Aorta (tissue), 5 donors: Measurements from ENCODE around the gene KLK8. TPM values are rescaled to one million over a fixed set of nuclear protein-coding genes. Genes with fewer than 3 reads are reported as not detected.

Experiments used
- ATAC-seq: fragments of 200-7000 bp; cut with Tn5 transposase; one replicate; pipeline ENCODE4 v1.9.1; 2022; ENCODE audit warnings: moderate library complexity; ENCODE audit not compliant: low FRiP score
- DNase-seq, 2 donors: peaks; one replicate each; pipeline ENCODE4 v3.0.0-alpha.2; 2020
- H3K27ac ChIP-seq, 2 donors: one replicate each; pipeline ENCODE4 v1.5.1; 2013; ENCODE audit warnings: low read length in 2 of 2, mild to moderate bottlenecking in 2 of 2, moderate library complexity in 2 of 2, control low read depth in 1 of 2, inconsistent platforms in 1 of 2, low read depth in 1 of 2
- H3K27me3 ChIP-seq, 2 donors: one replicate each; pipeline ENCODE4 v1.6.1; 2013; ENCODE audit warnings: control low read depth in 1 of 2, low read length in 1 of 2, mild to moderate bottlenecking in 1 of 2, moderate library complexity in 1 of 2; ENCODE audit not compliant: insufficient read depth in 2 of 2, control insufficient read depth in 1 of 2
- H3K36me3 ChIP-seq, 2 donors: one replicate each; pipeline ENCODE4 v1.6.1; 2013; ENCODE audit warnings: control low read depth in 1 of 2, low read length in 1 of 2, mild to moderate bottlenecking in 1 of 2; ENCODE audit not compliant: insufficient read depth in 2 of 2, control insufficient read depth in 1 of 2
- H3K4me1 ChIP-seq, 2 donors: one replicate each; pipeline ENCODE4 v1.6.1; 2013; ENCODE audit warnings: low read length in 2 of 2, control low read depth in 1 of 2, mild to moderate bottlenecking in 1 of 2, moderate library complexity in 1 of 2; ENCODE audit not compliant: insufficient read depth in 2 of 2, control insufficient read depth in 1 of 2
- H3K4me3 ChIP-seq, 2 donors: one replicate each; pipeline ENCODE4 v1.5.1; 2013; ENCODE audit warnings: low read length in 2 of 2, control low read depth in 1 of 2, mild to moderate bottlenecking in 1 of 2
- H3K9me3 ChIP-seq: one replicate; pipeline ENCODE4 v1.6.1; 2013; ENCODE audit warnings: mild to moderate bottlenecking, low read length; ENCODE audit not compliant: control insufficient read depth
- WGBS, 2 donors: extraction: QIAGEN DNeasy Blood & Tissue Kit; methylation state at CpG; one replicate each; pipeline ENCODE4 v1.1.7; 2013; 5-methylcytosine and 5-hydroxymethylcytosine counted together
- intact Hi-C, 2 donors: fragments of 100-400 bp; cut with DNase I; formaldehyde crosslinking; loops; one replicate each; pipeline versions ENCODE4 v1.14.2 to v1.15.0; 2022
- polyA plus RNA-seq, 2 donors: library from polyadenylated mRNA; stranded (reverse); fragments of 200-250 nt; gene quantifications; one replicate each; pipeline ENCODE4 v1.2.3, GENCODE V29; 2013
- total RNA-seq, 2 donors: library from RNA; stranded (reverse); fragmentation: NEBNext Ultra II Directional; extraction: Animal tissue kit (Norgen Biotek cat#: 25700); gene quantifications; one replicate each; pipeline ENCODE4 v1.2.1, GENCODE V29; 2021
- donor health status: healthy with polysubstance abuse.
- donor health status: Bipolar disorder and iron deficiency.
- donor health status: DM: no; HTN: no; CAD: no.
- donor health status: DM: no; HTN: no; CAD: no.
- donor health status: DM: yes; HTN: yes; CAD: no.

Gene KLK8
- total and polyA plus RNA-seq, 4 donors: not detected

DNA sequence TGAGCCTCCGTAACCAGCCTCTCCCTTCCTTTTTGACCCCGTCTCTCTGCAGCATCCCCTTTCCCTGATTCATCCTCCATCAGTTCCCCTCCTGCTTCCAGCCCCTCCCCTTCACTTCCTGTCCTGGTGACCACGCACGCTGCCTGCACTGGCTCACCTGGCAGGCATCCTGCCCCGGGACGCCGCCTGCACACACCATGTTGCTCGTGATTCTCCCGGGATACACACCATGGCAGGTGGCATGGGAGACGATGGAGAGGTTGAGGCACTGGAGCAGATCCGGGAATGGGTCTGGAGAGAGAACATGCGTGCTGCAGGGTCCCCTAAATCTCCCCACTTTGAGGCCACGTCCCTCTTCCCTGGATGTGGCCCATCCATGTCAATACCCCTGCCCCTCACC, 29.2 kb upstream of the KLK8 start:
- 80 to 82% methylated on average over 13 of the region's 13 CpGs for WGBS, 2 donors
- H3K27me3 ChIP-seq: peaks cover 0 to 3% of the 10 kb centered on the region in 2 donors
- no peaks in the 10 kb centered on the region for H3K36me3 ChIP-seq
- H3K4me3 ChIP-seq: no peak overlapping the region
- DNase-seq: peak in 1 of 2 donors; percentile 40
- H3K4me1 ChIP-seq: no peaks in the 10 kb centered on the region
- intact Hi-C loops: no loop called here
- no peaks in the 10 kb centered on the region for H3K9me3 ChIP-seq
- H3K27ac ChIP-seq: no peak overlapping the region
- ATAC-seq: no peak

DNA sequence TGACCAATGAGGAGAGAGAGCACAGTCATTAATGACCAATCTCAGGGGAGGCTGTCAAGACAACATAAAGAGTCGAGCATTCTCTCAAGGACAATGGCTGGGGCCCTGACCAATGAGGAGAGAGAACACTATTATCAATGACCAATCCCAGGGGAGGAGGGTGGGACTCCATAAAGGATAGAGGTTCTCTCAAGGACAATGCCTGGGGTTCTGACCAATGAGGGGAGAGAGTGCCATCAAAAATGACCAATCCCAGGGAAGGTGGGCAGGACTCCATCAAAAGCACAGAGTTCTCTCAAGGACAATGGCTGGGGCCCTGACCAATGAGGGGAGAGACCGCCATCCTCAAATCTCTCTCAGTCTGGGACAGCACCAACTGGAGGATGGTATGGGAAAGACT, 28.3 kb upstream of the KLK8 start:
- peaks cover 0 to 3% of the 10 kb centered on the region in 2 donors for H3K27me3 ChIP-seq
- H3K4me1 ChIP-seq: no peaks in the 10 kb centered on the region
- no peak overlapping the region for H3K4me3 ChIP-seq
- peak in 1 of 2 donors; percentile 9 for DNase-seq
- no peak for ATAC-seq
- no peaks in the 10 kb centered on the region for H3K9me3 ChIP-seq
- WGBS, 2 donors: 67 to 78% methylated on average over 2 of the region's 2 CpGs
- no peaks in the 10 kb centered on the region for H3K36me3 ChIP-seq
- H3K27ac ChIP-seq: no peak overlapping the region
- intact Hi-C loops: no loop called here

DNA sequence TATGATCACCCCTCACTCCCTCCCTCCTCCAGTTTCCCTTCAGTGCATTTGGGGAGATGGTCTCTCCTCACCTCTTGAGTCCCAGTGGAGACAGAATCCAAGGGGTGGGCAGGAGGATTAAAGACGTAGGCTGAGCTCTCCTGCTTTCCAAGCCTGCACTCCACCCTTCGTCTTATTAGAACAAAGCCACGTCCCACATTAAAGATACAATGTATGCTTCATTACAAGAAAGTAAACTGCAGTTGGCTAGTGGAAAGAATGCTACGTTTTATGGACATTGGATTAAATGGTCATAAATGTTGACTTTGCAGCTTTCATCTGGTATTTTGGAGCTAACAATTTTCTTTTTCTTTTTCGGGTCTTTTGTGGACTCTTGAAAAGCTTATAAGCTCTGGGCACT, 26.5 kb upstream of the KLK8 start:
- Histone ChIP-seq H3K9me3 (no peaks in the 10 kb centered on the region), H3K27me3 (peaks cover 0 to 3% of the 10 kb centered on the region in 2 donors), H3K4me3 (no peak overlapping the region), H3K36me3 (no peaks in the 10 kb centered on the region), H3K4me1 (no peaks in the 10 kb centered on the region), H3K27ac (no peak overlapping the region)
- WGBS, 2 donors: 53 to 56% methylated on average over 5 of the region's 5 CpGs
- intact Hi-C loops: no loop called here
- ATAC-seq: no peak
- no peak for DNase-seq

DNA sequence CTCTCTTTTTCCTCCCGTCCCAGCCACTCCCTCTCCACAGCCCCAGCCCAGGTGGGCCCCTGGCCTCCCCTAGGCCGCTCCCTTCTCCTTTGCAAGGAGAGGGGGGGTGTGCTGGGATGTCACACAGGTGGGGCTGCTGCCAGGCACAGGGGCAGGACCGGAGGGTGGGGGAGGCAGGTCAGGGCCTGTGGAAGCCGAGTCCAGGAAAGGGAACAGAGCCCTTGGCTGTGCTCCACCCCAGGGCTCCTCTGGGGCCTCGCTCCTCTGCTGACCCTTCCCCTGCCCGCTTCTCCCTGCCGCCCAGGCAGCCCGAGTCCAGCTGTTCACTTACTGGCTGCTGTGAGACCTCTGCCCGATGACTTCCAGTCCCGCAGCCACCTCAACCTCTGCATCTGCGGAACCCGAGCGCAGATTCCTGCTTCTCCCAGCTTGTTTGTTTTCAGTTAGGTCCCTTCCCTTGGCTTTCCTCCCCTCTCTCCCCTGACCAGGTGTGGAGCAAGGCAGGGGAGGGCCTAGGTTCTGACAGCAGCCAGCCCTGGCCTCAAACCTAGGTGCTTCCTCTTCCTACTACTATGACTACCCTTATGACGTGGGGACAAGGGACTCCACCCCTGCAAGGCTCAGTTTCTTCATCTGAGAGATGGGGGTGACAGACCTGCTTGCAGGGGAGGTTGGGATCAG, 25.9 kb upstream of the KLK8 start:
- no peak for ATAC-seq
- no peak overlapping the region for H3K4me3 ChIP-seq
- H3K27ac ChIP-seq: no peak overlapping the region
- intact Hi-C loops: no loop called here
- no peaks in the 10 kb centered on the region for H3K36me3 ChIP-seq
- 36 to 46% methylated on average over 11 to 14 of the region's 14 CpGs for WGBS, 2 donors
- peaks cover 0 to 3% of the 10 kb centered on the region in 2 donors for H3K27me3 ChIP-seq
- no peaks in the 10 kb centered on the region for H3K4me1 ChIP-seq
- H3K9me3 ChIP-seq: no peaks in the 10 kb centered on the region
- peak in 1 of 2 donors; percentile 54 for DNase-seq

- Histone ChIP-seq H3K4me1 (no peaks in the 10 kb centered on the region), H3K27me3 (peaks cover 0 to 3% of the 10 kb centered on the region in 2 donors), H3K4me3 (no peak within 1 kb of the TSS), H3K27ac (no peak within 1 kb of the TSS), H3K9me3 (no peaks in the 10 kb centered on the region), H3K36me3 (no peaks in the 10 kb centered on the region)
- 77 to 80% methylated on average over 6 to 11 of the region's 11 CpGs for WGBS, 2 donors
- intact Hi-C loops: no loop called here
- ATAC-seq (peak; percentile 40), DNase-seq (no peak)
Observed at GRCh38 chr19:51026554-51026831, 25.1 kb upstream of the KLK8 start, which contains the start of gene KLK11. Gene KLK11 (minus strand): TSS chr19:51026616. CDS start chr19:51025631, 985 bp downstream.

DNA sequence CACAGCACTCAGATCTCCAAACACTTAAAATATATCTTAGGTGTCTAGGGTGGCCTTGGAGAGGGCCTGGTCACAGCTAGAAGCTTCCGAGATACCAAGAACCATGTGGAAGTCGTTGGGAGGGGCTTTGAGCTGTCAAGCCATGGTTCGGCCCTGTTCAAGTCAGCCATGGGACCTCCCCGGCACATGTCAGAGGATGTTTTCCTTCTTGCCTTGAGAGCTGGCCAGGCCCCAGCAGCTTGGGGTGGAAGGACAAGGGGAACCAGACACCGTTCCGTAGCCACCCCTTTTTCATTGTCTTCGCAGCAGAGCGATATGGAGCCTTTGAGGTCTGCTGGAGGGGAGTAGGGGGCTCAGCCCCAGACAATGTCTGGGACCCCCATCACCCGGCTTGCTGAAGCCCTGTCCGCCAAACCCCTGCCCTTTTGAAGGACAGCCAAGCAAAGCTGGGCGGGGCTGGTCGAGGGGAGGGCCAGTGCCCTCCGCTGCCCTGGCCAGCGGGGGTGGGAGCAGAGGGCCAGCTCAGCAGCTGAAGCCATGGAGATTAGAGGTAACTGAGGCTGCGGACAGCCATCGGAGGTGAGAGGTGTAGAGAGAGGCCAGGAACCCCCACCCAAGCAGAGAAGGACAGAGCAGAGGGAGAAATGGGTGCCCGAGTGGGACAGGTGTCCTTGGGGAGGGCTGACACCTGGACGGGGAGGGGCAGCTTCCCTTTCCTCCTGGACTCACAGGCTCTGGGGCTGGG, 24.6 kb upstream of the KLK8 start:
- intact Hi-C loops: no loop called here
- Histone ChIP-seq H3K9me3 (no peaks in the 10 kb centered on the region), H3K27ac (no peak overlapping the region)

GRCh38 chr19:51025401-51025800, 24.0 kb upstream of the KLK8 start:
- peaks cover 0 to 3% of the 10 kb centered on the region in 2 donors for H3K27me3 ChIP-seq
- no peak for ATAC-seq
- no peaks in the 10 kb centered on the region for H3K36me3 ChIP-seq
- H3K4me3 ChIP-seq: no peak overlapping the region
- H3K4me1 ChIP-seq: no peaks in the 10 kb centered on the region
- no peak overlapping the region for H3K27ac ChIP-seq
- WGBS, 2 donors: 60 to 64% methylated on average over 6 of the region's 6 CpGs
- H3K9me3 ChIP-seq: no peaks in the 10 kb centered on the region
- intact Hi-C loops: no loop called here
- DNase-seq: peak in 1 of 2 donors; percentile 32

More for the DNA sequence above, 24.6 kb upstream of the KLK8 start:
- WGBS, 2 donors: 53 to 58% methylated on average over 18 of the region's 18 CpGs
- Histone ChIP-seq H3K4me1 (no peaks in the 10 kb centered on the region), H3K36me3 (no peaks in the 10 kb centered on the region), H3K4me3 (no peak overlapping the region), H3K27me3 (peaks cover 0 to 3% of the 10 kb centered on the region in 2 donors)
- no peak for ATAC-seq
- peak in 1 of 2 donors; percentile 67 for DNase-seq

DNA sequence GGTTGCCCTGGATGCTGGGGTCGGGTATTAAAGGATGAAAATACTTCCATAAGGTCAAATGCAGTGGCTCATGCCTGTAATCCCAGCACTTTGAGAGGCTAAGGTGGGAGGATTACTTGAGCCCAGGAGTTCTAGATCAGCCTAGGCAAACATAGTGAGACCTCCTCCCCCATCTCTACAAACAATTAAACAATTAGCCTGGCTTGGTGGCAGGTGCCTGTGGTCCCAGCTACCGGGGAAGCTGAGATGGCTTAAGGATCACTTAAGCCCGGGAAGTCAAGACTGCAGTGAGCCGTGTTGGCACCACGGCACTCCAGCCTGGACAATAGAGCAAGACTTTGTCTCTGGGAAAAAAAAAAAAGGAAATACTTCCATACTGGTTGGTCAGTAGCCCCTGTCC, 23.5 kb upstream of the KLK8 start:
- ATAC-seq: no peak
- DNase-seq: peak in 1 of 2 donors; percentile 19
- no peaks in the 10 kb centered on the region for H3K4me1 ChIP-seq
- WGBS, 2 donors: 41 to 43% methylated on average over 5 of the region's 5 CpGs
- no peaks in the 10 kb centered on the region for H3K36me3 ChIP-seq
- H3K4me3 ChIP-seq: no peak overlapping the region
- peaks cover 0 to 3% of the 10 kb centered on the region in 2 donors for H3K27me3 ChIP-seq
- intact Hi-C loops: no loop called here
- no peak overlapping the region for H3K27ac ChIP-seq
- no peaks in the 10 kb centered on the region for H3K9me3 ChIP-seq

GRCh38 chr19:51023946-51024345, 22.5 kb upstream of the KLK8 start:
- no peak for ATAC-seq
- H3K4me1 ChIP-seq: no peaks in the 10 kb centered on the region
- H3K27ac ChIP-seq: no peak overlapping the region
- H3K36me3 ChIP-seq: no peaks in the 10 kb centered on the region
- DNase-seq: peak in 1 of 2 donors; percentile 60
- H3K9me3 ChIP-seq: no peaks in the 10 kb centered on the region
- intact Hi-C loops: no loop called here
- H3K4me3 ChIP-seq: no peak overlapping the region
- peaks cover 0 to 3% of the 10 kb centered on the region in 2 donors for H3K27me3 ChIP-seq
- 71 to 75% methylated on average over 11 of the region's 11 CpGs for WGBS, 2 donors
